Activated CD4-positive, CD25-positive, alpha-beta regulatory T cell treated with anti-CD3 and anti-CD28 coated beads, Interleukin-2, amount 50 U/mL, for 72 hours (primary cell): Measurements from ENCODE around the gene CIRBP.

Experiments used
- DNase-seq: peaks from one replicate; pipeline ENCODE4 v3.0.0; 2021

CIRBP gene

GRCh38 chr19:1231729-1232637 is 37.1 kb upstream of the CIRBP start:
- DNase-seq: no peak

- DNase-seq: no peak
Measured at GRCh38 chr19:1232652-1233072, 36.5 kb upstream of the CIRBP start.

GRCh38 chr19:1233115-1233667 is 35.9 kb upstream of the CIRBP start:
- DNase-seq: no peak

GRCh38 chr19:1234051-1234954 is 34.8 kb upstream of the CIRBP start:
- no peak for DNase-seq

GRCh38 chr19:1234955-1235380 is 34.2 kb upstream of the CIRBP start:
- DNase-seq: no peak

GRCh38 chr19:1235625-1236538 is 33.2 kb upstream of the CIRBP start:
- no peak for DNase-seq

- DNase-seq: no peak
Measured at GRCh38 chr19:1236576-1236975, 32.6 kb upstream of the CIRBP start.

GRCh38 chr19:1237027-1237659 is 32.0 kb upstream of the CIRBP start:
- DNase-seq: no peak

GRCh38 chr19:1237754-1238368 is 31.3 kb upstream of the CIRBP start, which contains the start of gene CBARP:
CBARP (minus strand) TSS chr19:1238005; CDS start chr19:1236100, 1,905 bp downstream.
- no peak for DNase-seq

GRCh38 chr19:1238369-1239303 is 30.5 kb upstream of the CIRBP start:
- no peak for DNase-seq

- no peak for DNase-seq
Measured at GRCh38 chr19:1239420-1239795, 29.7 kb upstream of the CIRBP start.

GRCh38 chr19:1239796-1240737 is 29.1 kb upstream of the CIRBP start:
- DNase-seq: peak; percentile 93

GRCh38 chr19:1240925-1241324 is 28.2 kb upstream of the CIRBP start:
- no peak for DNase-seq

GRCh38 chr19:1241417-1242095 is 27.6 kb upstream of the CIRBP start, which contains the start of gene ATP5F1D:
ATP5F1D (plus strand) TSS chr19:1241751; CDS start chr19:1241851, 100 bp downstream.
- DNase-seq: peak; percentile 93

- DNase-seq: peak; percentile 82
Measured at GRCh38 chr19:1243768-1244692, 25.1 kb upstream of the CIRBP start.

- no peak for DNase-seq
Measured at GRCh38 chr19:1244693-1245451, 24.3 kb upstream of the CIRBP start.
